Kidney tubule cell (primary cell): ENCODE data around the gene TMPO.
A peak's percentile ranks its signal among the peaks of the same experiment; 100 is the strongest.
"Not testable (repeated sequence)": the region's sequence is repeated elsewhere in the genome, so short reads cannot be mapped to it uniquely, and the experiment has no call there.

Source experiments
- DNase-seq: peaks from one replicate; pipeline ENCODE4 v3.0.0-alpha.2; 2018; ENCODE audit warnings: low spot score

TMPO gene

DNA sequence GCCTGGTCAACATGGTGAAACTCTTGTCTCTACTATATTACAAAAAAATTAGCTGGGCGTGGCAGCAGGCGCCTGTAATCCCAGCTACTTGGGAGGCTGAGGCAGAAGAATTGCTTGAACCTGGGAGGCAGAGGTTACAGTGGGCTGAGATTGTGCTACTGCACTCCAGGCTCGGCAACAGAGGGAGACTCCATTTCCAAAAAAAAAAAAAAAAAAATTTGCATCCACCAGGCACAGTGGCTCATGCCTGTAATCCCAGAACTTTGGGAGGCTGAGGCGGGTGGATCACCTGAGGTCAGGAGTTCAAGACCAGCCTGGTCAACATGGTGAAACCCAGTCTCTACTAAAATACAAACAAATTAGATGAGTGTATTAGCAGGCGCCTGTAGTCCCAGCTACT lies 3.6 kb upstream of the TMPO start:
- DNase-seq: not testable (repeated sequence)

DNA sequence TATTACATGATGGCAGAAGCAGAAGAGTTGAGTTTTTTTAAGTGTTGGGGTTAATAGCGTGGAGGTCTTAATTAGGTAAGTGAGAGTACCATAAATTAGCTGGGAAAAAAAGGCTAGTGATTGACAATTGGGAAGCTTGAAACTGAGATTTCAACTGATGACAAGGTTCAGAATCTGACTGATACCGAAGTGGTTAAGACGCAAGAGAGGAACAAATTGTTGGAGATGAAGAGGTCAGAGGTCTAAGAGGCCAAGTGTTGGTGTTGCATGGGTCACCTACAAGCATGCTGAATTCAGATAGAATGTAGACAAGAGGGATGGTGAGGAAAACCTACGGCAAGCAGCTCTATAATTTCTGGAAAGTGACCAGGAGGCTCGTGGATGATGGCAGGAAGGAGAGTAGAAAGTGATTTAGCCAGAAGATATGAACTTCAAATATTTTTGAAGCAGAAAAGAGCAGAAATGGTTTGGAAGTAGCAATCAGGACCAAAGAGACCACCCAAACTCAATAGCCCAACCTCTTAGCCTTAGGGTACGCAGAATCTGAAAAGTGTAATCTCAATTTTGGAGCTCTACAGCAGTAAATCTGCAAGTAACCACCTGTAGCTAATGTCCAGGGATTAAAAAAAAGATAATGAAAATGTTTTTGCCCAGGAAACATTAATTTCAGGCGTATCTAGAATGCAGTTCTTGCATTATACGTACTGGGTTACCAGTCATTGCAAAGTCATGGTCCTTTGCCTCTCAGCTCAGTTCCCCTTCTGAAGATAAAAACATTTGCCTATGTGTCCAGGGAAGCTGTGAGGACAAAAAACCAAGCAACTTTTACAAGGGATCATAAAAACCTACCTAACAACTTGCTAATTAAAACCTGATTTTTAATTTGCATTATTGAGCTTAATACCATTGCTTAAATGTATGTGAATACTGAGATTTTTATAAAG lies 1.7 kb upstream of the TMPO start:
- no peak for DNase-seq

DNA sequence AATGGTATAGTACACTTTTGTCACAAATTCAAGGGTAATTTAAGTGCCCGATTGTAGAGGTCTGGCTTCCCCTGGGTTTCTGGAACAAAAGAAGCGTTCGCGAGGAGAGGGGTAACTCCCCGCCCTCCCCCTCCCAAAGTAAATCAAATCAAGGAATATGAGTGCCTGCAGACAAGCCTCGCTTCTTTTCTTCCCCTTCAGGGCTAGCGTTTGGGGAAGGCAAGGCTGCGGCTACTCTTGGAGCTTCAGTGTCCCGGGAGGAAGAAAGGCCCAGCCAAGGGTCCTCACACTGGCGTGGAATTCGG lies 456 bp upstream of the TMPO start:
- no peak for DNase-seq

DNA sequence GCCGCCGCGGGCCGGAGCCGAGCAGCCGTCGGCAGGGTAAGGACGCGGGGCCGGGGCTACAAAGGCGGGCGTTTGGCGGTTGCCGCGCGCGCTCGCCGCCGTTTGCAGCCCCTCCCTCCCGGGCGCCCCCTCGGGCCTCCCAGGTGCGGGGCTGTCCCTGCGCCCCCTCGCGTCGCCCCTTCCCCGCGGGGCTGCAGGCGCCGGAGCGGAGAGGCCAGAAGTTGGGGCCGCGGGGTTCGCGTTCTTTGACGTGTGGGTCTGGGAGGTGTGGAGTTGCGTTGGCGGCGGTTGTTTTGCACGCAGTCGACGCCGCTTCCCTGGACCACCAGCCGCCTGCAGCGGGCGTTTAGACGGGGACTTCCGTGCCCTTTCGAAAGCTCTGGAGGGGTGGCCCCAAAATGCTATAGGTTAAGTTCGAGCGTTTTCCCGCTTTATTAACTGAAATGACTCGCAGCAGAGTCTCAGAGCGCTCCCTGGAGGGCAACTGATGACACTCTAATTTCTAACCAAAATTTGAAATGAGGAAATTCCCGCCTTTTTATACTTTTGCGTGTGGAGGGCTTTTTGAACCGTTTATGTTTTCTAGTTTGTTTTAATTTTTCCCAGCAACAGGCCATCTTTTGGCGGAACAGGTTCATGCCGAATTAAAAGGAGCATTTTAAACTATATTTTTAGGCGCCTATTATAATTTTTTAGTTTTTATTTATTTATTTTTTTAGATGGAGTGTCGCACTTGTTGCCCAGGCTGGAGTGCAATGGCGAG lies 902 bp downstream of the TMPO start:
- DNase-seq: peak; percentile 85

DNA sequence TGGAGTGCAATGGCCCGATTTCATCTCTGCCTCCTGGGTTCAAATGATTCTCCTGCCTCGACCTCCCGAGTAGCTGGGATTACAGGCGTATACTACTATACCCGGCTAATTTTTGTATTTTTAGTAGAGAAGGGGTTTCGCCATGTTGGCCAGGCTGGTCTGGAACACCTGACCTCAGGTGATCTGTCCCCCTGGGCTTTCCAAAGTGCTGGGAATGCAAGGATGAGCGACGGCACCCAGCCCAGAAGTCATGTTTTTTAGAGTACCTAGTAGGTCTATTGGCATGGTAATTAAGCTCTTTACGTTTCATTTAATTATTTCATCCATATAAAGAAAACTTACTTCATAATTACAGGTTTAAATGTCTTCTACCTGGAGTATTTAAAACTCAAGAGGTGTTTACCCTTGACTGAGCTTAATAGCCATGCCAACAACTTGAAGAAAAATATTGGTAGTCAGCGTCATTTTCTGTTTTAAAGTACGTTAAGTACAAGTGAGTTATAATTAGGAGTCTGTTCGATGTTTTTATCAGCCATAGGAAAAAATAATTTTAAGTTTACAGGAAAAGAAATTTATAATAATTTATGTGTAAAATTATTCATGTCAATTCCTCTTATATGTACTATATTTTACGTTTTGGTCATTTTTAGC lies 4.0 kb downstream of the TMPO start:
- no peak for DNase-seq

DNA sequence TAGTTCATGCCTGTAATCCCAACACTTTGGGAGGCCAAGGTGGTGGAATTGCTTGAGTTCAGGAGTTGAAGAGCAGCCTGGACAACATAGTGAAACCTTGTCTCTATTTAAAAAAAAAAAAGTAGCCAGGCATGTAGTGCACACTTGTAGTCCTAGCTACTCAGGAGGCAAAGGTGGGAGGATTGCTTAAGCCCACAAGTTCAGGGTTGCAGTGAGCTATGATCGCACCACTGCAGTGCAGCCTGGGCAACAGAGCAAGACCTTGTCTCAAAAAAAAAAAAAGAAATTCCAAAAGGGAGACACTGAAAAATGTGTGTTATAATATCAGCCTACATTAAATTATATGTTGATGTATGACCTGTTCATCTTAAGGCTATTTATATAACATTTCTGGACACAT lies 14.7 kb downstream of the TMPO start:
- DNase-seq: no peak

DNA sequence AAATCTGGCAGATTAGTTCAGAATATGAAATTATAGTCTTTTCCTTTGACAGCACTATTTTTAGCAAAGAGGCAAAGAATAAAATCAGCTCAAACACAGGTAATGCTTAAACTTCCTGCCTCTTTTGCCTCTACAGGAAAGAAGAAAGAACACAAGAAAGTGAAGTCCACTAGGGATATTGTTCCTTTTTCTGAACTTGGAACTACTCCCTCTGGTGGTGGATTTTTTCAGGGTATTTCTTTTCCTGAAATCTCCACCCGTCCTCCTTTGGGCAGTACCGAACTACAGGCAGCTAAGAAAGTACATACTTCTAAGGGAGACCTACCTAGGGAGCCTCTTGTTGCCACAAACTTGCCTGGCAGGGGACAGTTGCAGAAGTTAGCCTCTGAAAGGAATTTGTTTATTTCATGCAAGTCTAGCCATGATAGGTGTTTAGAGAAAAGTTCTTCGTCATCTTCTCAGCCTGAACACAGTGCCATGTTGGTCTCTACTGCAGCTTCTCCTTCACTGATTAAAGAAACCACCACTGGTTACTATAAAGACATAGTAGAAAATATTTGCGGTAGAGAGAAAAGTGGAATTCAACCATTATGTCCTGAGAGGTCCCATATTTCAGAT lies 17.4 kb downstream of the TMPO start:
- peak; percentile 76 for DNase-seq

DNA sequence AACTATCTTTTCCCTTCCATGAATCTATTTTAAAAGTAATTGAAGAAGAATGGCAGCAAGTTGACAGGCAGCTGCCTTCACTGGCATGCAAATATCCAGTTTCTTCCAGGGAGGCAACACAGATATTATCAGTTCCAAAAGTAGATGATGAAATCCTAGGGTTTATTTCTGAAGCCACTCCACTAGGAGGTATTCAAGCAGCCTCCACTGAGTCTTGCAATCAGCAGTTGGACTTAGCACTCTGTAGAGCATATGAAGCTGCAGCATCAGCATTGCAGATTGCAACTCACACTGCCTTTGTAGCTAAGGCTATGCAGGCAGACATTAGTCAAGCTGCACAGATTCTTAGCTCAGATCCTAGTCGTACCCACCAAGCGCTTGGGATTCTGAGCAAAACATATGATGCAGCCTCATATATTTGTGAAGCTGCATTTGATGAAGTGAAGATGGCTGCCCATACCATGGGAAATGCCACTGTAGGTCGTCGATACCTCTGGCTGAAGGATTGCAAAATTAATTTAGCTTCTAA lies 18.4 kb downstream of the TMPO start:
- no peak for DNase-seq

DNA sequence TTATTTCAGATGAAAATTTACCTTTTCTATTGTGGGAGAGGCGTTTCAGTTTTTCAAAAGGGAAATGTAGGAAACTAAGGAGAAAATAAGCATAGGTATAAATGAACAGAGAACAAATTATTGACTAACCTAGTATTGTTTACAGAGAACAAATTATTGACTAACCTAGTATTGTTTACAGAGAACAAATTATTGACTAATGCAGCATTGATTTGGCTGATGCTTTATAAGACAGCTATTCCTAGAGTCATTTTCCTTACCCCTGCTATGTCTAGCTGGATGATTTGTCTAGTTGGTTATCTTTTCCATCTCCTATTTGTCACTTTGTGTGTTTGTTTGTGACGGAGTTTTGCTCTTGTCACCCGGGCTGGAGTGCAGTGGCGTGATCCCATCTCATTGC lies 22.6 kb downstream of the TMPO start:
- no peak for DNase-seq

DNA sequence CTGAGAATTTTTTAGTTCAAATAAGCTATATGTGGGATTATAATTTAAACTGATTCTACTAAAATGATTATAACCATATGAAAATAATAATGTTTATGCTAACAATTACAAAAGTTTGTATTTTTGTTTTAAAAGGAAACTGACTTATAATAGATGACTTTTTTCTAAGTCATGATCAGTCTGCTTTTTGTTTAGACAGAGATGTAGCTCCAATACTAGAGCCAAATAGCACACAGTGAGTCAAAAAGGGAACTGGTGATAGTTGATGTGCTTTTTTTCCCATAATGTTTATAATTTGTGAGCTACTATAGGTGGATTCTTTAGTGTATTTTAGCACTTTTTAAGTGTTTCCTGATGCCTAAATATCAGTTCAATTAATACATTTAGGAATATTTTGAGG lies 28.3 kb downstream of the TMPO start:
- no peak for DNase-seq

DNA sequence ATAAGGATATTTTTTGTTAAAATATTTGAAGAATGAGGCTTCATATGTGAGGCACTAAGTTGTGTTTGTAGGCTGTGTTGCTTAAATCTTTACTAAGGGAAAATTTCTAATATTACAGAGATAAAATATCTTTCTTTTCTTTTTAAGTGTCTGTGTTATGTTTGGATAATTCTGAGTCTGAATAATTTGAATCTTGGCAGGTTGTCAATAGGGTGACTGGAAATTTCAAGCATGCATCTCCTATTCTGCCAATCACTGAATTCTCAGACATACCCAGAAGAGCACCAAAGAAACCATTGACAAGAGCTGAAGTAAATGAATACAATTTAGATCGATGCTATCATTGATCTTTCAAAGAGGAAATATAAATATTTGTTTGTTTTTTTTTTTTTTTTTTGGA lies 29.4 kb downstream of the TMPO start:
- no peak for DNase-seq

DNA sequence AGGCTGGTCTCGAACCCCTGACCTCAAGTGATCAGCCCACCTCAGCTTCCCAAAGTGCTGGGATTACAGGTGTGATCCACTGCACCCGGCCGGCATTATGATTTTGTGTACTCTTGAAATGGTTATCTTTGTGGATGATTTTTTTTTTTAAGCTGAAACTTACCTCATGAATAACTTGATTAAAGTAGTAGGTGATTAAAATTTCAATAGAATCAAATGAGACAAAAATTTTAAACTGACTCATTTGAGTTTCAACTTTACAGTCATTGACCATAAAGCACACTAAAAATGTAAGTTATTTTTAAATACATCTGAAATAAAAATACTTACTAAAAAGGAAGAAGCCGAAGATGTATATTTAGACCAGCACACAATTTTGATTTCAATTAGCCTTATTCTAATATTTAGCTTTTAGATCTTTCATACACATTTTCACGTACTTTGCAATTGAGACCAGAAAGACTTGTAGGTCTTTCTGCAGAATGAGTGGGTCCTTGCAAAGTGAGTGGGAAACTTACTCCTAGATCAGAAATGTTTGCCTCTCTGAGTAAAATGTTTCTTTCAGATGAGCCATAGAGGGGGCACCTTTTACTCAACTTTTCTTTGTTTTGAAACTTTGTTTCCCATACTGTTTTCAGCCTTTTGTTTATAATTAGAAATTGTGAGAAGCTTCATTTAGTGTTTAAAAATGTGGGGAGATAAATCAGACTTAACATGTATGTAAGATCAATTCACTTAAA lies 34.2 kb downstream of the TMPO start:
- no peak for DNase-seq

DNA sequence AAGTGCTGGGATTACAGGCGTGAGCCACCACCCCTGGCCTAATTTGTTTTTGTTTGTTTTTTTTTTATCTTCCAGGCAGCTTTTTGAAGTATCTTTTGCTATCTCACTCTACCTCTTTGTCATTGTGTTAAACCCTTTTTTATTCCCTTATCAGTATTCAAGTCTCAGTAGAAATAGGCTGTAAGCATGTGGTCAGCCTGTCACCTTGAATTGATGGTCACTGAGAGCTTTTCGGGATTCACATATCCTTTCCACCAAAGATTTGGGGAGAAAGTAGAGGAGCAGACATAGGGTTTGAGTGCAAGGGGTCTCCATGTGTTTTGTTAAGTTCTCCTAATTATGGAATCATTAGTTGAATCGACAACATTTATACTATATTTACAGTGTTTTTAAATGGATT lies 36.4 kb downstream of the TMPO start:
- no peak for DNase-seq

DNA sequence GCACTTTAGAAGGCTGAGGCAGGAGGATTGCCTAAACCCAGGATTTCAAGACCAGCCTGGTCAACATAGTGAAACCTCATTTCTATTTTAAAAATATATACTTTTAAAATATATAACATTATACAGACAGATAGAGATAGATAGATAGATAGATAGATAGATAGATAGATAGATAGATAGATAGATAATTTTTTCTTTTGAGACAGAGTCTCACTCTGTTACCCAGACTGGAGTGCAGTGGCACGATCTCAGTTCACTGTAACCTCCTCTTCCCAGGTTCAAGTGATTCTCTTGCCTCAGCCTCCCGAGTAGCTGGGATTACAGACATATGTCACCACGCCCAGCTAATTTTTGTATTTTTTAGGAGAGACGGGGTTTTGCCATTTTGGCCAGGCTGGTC lies 42.7 kb downstream of the TMPO start:
- DNase-seq: not testable (repeated sequence)

DNA sequence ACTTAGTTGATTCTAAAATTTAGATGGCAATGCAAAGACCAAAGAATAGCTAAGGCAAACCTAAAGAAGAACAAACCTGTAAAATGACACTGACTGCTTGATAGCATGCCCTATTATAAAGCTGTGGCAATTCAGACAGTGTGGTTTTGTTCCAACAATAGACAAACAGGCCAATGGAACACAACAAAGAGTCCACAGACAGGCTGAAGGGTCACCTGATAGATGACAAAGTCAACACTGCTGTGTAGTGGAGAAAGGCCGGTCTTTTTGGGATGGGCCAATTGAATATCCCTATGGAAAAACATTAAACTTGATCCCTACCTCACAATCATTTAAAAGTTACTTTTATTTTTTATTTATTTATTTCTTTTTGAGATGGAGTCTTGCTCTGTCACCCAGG lies 44.3 kb downstream of the TMPO start:
- no peak for DNase-seq

DNA sequence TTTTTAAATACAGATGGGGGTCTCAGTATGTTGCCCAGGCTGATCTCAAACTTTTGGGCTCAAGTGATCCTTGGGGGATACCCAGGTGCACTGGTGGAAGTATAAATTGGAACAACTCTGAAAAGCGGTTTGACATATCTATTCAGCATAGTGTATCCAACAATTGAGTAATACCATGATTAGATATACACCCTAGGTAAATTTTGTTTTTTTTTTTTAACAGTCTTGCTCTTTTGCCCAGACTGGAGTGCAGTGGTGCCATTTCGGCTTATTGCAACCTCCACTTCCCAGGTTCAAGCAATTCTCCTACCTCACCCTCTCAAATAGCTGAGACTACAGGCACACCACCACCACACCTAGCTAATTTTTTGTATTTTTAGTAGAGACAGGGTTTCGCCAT lies 46.5 kb downstream of the TMPO start:
- no peak for DNase-seq

DNA sequence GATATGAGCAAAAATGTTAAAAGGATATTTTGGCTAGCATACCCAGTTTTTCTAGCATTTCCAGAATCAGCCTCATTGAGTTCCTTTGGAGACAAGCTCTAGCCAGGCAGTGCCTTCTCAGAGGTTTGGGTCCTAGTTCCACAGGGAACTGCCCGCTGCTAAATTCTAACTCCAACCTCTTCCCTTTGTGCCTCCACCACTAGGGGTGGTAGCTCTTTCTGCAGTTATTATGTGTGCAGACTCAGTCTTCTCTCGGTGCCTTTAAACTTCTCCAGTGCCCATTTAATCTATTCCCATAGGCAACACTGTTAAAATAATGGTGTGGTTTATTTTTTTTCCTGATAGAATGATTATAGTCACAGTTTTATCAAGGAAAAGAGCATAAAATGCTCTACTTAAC lies 56.6 kb downstream of the TMPO start:
- no peak for DNase-seq

DNA sequence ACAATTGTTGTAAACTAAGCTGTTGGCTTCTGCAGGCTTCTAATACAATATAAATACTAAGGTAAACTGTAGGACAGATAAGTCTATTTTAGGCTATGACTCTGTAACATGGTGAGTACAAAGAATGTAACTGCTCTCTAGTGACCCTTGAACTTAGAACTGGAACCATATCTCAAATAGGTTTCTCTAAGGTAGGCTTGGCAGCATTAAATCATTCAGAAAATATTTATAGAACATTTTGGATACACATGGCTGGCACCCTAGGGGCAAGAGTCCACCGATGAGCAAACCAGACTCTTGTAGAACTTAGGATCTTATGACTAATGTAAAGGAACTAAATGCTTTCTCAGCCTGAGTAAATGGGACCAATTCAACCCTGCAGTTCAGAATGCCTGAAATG lies 58.7 kb downstream of the TMPO start:
- DNase-seq: peak; percentile 87

DNA sequence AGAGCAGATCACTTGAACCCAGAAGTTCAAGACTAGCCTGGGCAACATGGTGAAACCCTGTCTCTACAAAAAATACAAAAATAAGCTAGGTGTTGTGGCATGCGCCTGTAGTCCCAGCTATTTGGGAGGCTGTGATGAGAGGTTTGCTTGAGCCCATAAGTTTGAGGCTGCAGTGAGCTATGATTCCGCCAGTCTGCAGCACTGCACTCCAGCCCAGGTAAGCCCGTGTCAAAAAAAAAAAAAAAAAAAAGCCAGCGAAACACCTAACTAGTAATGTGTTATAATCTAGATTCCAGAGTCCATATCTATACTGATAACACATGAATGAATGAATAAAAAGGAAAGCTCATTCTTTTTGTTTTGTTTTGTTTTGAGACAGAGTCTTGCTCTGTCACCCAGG lies 59.6 kb downstream of the TMPO start:
- DNase-seq: no peak

DNA sequence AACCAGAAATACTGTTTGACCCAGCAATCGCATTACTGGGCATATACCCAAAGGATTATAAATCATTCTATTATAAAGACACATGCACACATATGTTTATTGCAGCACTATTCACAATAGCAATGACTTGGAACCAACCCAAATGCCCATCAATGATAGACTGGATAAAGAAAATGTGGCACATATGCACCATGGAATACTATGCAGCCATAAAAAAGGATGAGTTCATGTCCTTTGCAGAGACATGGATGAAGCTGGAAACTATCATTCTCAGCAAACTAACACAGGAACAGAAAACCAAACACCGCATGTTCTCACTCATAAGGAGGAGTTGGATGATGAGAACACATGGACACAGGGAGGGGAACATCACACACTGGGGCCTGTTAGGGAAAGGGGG lies 61.4 kb downstream of the TMPO start:
- not testable (repeated sequence) for DNase-seq

DNA sequence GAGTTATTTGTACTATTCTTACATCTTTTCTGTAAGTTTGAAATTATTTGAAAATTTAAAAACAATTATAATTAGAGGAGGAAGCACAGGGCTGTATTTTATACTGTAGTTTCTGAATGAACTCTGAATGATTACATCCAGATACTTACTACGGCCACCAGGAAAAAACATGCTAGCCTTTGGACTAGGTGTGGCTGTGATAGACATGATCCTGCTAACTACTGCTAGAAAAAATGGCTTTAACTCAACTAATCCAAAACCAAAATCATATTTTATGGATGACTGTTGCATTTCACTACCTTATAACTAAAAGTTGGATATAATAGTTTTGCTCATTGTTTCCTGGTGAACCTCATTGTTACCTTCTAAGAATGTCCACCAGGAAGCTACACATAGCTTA lies 63.0 kb downstream of the TMPO start:
- no peak for DNase-seq

DNA sequence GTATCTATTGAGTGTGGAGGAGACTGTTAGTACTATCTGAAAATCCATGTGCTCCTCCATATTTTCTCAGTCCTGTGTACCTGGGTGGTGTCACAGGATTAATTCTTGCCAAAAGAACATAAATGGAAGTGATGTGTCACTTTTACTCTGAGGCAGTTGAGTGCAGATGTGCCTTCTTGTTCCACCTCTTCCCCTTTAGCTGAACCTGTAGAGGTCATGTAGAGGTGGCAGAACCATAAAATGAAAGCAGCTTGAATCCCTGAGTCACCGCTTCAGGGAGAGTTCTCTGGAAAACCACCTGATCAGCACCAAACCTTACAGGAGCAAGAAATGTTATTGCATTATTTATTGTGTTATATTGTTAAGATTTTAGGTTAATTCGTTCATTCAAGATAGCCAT lies 63.4 kb downstream of the TMPO start:
- DNase-seq: peak; percentile 66
